Right atrium auricular region (tissue), 2 donors: ENCODE measurements around the gene C1QTNF8. TPM values are rescaled to one million over a fixed set of nuclear protein-coding genes. Genes with fewer than 3 reads are reported as not detected.

Source experiments
- DNase-seq: peaks from one replicate; pipeline ENCODE4 v3.0.0-alpha.2; 2019; ENCODE audit warnings: low spot score
- H3K27ac ChIP-seq, 2 donors: fragments of 200-600 bp; sonication (generic); 1 replicate in 1 of 2; 2 replicates in 1 of 2; pipeline ENCODE4 v1.5.1; 2016 to 2019
- H3K27me3 ChIP-seq, 2 donors: fragments of 200-600 bp; sonication (generic); one replicate each; pipeline versions ENCODE4 v1.5.1 to v1.6.0; 2017 to 2019
- H3K36me3 ChIP-seq: fragments of 200-600 bp; sonication (generic); one replicate; pipeline ENCODE4 v1.5.1; 2016
- H3K4me1 ChIP-seq, 2 donors: fragments of 200-600 bp; sonication (generic); one replicate each; pipeline versions ENCODE4 v1.5.1 to v1.6.0; 2017 to 2019
- H3K4me3 ChIP-seq, 2 donors: fragments of 200-600 bp; sonication (generic); 1 replicate in 1 of 2; 2 replicates in 1 of 2; pipeline ENCODE4 v1.5.1; 2017 to 2019; ENCODE audit warnings: mild to moderate bottlenecking in 1 of 2, moderate library complexity in 1 of 2
- H3K9me3 ChIP-seq, 2 donors: fragments of 200-600 bp; sonication (generic); one replicate each; pipeline ENCODE4 v1.5.1; 2019
- total RNA-seq, 2 donors: library from RNA; depleted of rRNA; stranded (reverse); fragments of >200 nt; gene quantifications; one replicate each; pipeline ENCODE4 v1.1.0, GENCODE V29; 2016
- TF ChIP-seq, protein P1 (sequence below), 2 donors: fragments of 200-600 bp; sonication (generic); IDR thresholded peaks; one replicate each; pipeline ENCODE4 v1.5.1; 2019; ENCODE audit warnings: antibody characterized with exemption in 2 of 2

Gene C1QTNF8
- total RNA-seq, 2 donors from 2014 or later = not detected

DNA sequence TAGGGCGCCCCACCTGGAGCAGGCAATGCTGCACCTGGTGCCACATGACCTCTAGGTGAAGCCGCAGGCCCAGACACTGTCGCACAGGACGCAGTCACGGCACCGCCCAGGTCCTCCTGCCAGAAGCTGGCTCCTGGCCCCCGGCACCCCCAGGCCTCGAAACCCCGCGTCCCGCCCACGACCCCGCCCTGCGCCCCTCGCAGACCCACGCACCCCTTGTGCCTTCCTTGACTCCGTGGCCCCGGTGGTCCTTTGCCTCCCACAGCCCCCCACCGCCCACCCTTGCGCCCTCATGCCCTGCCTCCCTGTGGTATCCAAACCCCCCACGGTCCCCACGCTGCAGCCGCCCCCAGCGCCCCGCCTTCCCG, 6.3 kb upstream of the C1QTNF8 start:
- Histone ChIP-seq H3K9me3 (no peaks in the 10 kb centered on the region), H3K4me1 (peaks cover 0 to 26% of the 10 kb centered on the region in 2 donors), H3K36me3 (no peaks in the 10 kb centered on the region), H3K4me3 (no peak overlapping the region), H3K27ac (no peak overlapping the region), H3K27me3 (peaks cover 0 to 3% of the 10 kb centered on the region in 2 donors)
- DNase-seq = no peak
- TF ChIP-seq, protein P1, sequence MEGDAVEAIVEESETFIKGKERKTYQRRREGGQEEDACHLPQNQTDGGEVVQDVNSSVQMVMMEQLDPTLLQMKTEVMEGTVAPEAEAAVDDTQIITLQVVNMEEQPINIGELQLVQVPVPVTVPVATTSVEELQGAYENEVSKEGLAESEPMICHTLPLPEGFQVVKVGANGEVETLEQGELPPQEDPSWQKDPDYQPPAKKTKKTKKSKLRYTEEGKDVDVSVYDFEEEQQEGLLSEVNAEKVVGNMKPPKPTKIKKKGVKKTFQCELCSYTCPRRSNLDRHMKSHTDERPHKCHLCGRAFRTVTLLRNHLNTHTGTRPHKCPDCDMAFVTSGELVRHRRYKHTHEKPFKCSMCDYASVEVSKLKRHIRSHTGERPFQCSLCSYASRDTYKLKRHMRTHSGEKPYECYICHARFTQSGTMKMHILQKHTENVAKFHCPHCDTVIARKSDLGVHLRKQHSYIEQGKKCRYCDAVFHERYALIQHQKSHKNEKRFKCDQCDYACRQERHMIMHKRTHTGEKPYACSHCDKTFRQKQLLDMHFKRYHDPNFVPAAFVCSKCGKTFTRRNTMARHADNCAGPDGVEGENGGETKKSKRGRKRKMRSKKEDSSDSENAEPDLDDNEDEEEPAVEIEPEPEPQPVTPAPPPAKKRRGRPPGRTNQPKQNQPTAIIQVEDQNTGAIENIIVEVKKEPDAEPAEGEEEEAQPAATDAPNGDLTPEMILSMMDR (IDR thresholded peaks at IDR 0.05) = no peak

DNA sequence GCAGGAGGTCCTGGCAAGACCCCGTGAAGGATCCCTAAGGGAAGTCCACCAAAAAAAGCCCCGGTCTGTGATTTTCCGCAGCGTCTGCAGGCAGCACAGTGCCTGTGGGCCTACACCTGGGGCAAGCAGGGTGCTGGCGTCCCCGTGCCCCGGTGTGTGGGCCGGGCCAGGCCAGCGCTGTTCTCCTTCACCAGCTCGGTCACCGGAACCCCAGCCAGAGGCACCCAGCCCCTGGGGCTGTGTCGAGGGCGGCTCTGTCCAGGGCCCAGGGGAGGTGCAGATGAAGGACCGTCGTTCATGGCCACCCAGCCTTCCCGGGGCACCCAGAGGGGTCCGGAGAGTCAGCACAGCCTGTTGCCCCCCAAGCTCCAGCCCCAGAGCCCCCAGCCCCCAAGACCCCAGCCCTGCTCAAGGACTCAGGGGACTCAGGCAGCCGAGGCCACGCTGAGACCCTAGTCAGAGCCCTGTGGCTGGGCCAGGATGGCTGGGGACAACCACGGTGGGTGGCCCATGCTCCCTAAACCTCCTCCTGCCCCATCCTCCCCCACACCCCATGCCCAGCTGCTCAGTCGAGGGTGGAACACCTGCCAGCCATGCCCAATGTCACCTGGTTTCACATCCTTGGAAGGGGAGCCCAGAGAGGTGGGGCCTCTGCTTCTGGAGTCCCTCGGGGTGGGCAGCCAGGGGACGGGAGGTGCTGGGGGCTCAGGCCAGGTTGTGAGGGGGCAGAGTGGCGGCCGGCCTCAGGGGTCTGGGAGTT, 5.7 kb upstream of the C1QTNF8 start:
- no peaks in the 10 kb centered on the region for H3K36me3 ChIP-seq
- H3K4me1 ChIP-seq = peaks cover 0 to 32% of the 10 kb centered on the region in 2 donors
- no peak for DNase-seq
- H3K4me3 ChIP-seq = no peak overlapping the region
- no peaks in the 10 kb centered on the region for H3K9me3 ChIP-seq
- no peaks in the 10 kb centered on the region for H3K27me3 ChIP-seq
- TF ChIP-seq, protein P1 (IDR thresholded peaks at IDR 0.05) = no peak
- H3K27ac ChIP-seq = no peak overlapping the region

DNA sequence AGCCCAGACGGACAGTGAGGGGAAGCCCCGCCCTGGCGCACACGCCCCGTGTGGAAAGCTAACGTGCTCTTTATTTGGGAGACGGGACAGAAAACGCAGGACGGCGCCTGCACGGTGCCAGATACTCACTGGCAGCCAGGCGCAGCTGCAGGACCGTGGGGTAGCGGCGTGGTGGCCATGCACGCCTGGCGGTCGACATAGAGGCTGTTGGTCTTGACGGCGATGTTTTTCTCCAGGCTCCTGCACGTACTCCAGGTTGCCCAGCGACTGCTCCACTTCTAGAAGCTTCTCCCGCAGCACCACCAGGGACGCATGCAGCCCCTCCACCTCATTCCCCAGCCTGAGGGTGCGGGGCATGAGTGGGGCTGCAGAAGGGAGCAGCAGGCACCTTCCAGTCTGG, 5.1 kb upstream of the C1QTNF8 start:
- peaks cover 0 to 38% of the 10 kb centered on the region in 2 donors for H3K4me1 ChIP-seq
- no peak for DNase-seq
- no peaks in the 10 kb centered on the region for H3K9me3 ChIP-seq
- TF ChIP-seq, protein P1 (IDR thresholded peaks at IDR 0.05) = no peak
- no peaks in the 10 kb centered on the region for H3K36me3 ChIP-seq
- no peak overlapping the region for H3K27ac ChIP-seq
- no peak overlapping the region for H3K4me3 ChIP-seq
- H3K27me3 ChIP-seq = no peaks in the 10 kb centered on the region

DNA sequence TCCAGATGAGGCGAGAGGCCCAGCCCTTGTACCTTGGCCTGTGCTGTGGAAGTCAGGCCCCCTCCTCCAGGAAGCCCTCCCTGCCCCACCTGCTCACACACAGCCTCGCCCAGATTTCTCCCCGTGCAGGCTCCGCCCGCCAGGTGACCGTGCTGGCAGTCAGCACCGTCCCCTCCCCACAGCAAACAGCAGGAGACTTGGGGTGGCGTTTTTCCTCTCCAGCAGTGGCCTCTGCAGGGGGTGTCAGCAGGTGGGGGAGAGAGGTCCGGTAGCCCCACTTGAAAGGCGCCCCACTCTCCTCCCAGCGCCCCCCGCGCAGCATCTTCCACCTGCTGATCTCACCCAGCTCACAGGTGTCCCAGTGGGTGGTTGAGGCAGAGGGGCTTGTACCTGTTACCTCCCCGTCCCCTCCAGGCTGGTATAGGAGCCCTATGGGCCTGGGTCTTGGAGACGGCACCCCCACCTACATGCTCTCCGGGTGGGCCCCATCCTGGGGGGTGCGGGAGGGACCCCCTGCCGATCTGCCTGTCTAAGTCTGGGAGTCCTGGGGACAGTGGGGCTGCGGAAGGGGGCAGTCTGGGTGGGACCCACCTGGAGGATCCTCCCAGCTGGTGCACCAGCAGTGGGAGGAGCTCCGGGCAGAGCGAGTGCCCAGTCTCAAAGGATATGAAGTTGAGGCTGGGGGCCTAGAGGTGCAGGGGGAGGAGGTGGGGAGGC, 4.2 kb upstream of the C1QTNF8 start:
- TF ChIP-seq, protein P1 (IDR thresholded peaks at IDR 0.05) = no peak
- H3K4me1 ChIP-seq = peaks cover 0 to 41% of the 10 kb centered on the region in 2 donors

DNA sequence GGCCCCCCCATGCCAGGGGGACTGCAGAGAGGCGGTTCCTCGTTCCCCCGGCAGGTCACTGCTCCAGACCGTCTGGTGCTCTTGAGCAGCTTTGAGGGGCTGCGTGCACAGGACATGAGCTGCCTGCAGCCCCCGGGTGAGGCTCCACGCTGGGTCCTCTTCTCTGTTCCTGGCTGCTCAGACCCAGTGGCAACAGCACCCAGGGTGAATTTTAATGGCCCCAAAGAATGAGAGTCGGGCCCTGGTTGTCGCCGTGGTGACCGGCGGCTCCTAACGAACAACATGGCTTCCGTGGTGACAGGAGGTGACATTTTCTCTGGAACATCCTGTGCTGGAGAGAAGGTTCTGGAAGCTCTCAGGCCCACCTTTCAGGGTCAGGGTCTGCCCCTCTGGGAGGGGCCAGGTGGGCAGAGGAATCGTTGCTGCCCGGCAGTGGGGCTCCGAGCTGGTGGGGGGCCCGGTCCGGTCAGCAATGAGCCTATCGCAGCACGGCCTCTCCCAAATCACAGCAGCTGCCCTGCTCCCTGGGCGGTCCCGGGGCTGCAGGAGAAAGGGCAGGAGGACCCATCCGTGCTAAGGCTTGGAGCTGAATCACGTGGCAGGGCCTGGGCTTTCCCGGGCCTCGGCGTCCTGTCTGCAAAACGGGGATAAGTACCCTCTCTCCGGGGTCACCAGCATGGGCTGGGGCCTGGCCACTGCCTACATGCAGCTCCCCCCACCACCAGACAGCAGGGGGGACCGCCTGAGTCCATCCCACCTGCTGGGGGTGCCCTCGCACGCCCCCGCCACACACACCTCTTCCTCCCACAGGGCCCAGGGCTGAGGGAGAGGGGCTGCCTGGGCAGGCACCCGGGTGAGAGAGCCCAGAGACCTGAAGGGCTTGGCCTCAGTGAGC, 3.4 kb upstream of the C1QTNF8 start:
- peak overlapping the region; percentile 81 to 93 for H3K27ac ChIP-seq
- TF ChIP-seq, protein P1 (IDR thresholded peaks at IDR 0.05) = no peak
- H3K9me3 ChIP-seq = no peaks in the 10 kb centered on the region
- H3K27me3 ChIP-seq = no peaks in the 10 kb centered on the region
- no peak for DNase-seq
- H3K4me1 ChIP-seq = peaks cover 0 to 41% of the 10 kb centered on the region in 2 donors
- H3K4me3 ChIP-seq = no peak overlapping the region
- H3K36me3 ChIP-seq = no peaks in the 10 kb centered on the region

More for the DNA sequence above, 4.2 kb upstream of the C1QTNF8 start:
- Histone ChIP-seq H3K36me3 (no peaks in the 10 kb centered on the region), H3K4me3 (no peak overlapping the region), H3K27ac (no peak overlapping the region), H3K27me3 (no peaks in the 10 kb centered on the region), H3K9me3 (no peaks in the 10 kb centered on the region)
- no peak for DNase-seq
